Ectodermal cell (in vitro differentiated cells): Measurements from ENCODE around the gene DGUOK.

Source experiments
- H3K27ac ChIP-seq: 2 replicates; pipeline ENCODE4 v1.7.0; 2013; ENCODE audit warnings: mild to moderate bottlenecking, low read depth, low read length; ENCODE audit not compliant: insufficient read depth, poor library complexity, severe bottlenecking
- H3K27me3 ChIP-seq: 2 replicates; pipeline ENCODE4 v1.7.0; 2013; ENCODE audit warnings: mild to moderate bottlenecking, low read length; ENCODE audit not compliant: insufficient read depth, control insufficient read depth, poor library complexity, severe bottlenecking
- H3K36me3 ChIP-seq: one replicate; pipeline ENCODE4 v1.7.0; 2013; ENCODE audit warnings: low read length; ENCODE audit not compliant: control insufficient read depth, insufficient read depth
- H3K4me1 ChIP-seq: one replicate; pipeline ENCODE4 v1.7.0; 2013; ENCODE audit warnings: low read length; ENCODE audit not compliant: control insufficient read depth, insufficient read depth
- H3K4me3 ChIP-seq: 2 replicates; pipeline ENCODE4 v1.7.0; 2013; ENCODE audit warnings: low read depth, low read length, control low read depth; ENCODE audit not compliant: insufficient read depth
- H3K9me3 ChIP-seq: 2 replicates; pipeline ENCODE4 v1.7.0; 2013; ENCODE audit warnings: mild to moderate bottlenecking, low read length, moderate library complexity; ENCODE audit not compliant: control insufficient read depth
- WGBS, 2 experiments: methylation state at CpG; one replicate each; pipeline ENCODE4 v1.1.7; 2013; ENCODE audit warnings: missing lambda C conversion rate in 2 of 2; 5-methylcytosine and 5-hydroxymethylcytosine counted together

Gene DGUOK

DNA sequence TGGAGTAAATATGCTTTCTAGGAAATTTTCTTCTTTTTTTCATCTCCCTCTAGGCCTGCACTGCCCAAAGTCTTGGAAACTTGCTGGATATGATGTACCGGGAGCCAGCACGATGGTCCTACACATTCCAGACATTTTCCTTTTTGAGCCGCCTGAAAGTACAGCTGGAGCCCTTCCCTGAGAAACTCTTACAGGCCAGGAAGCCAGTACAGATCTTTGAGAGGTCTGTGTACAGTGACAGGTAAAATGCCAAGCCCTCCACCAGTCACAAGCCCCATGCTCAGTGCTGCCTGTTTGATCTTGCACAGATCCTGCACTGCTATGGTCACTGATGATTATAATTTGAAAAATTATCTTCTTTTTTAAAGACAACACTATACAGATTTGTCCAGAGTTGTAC is 20.0 kb downstream of the DGUOK start:
- 94 to 97% methylated on average over 3 of the region's 3 CpGs for WGBS, 2 experiments
- H3K4me1 ChIP-seq = no peaks in the 10 kb centered on the region
- no peaks in the 10 kb centered on the region for H3K9me3 ChIP-seq
- H3K27ac ChIP-seq = no peak overlapping the region
- no peaks in the 10 kb centered on the region for H3K27me3 ChIP-seq
- H3K36me3 ChIP-seq = peaks cover 27% of the 10 kb centered on the region
- H3K4me3 ChIP-seq = no peak overlapping the region

DNA sequence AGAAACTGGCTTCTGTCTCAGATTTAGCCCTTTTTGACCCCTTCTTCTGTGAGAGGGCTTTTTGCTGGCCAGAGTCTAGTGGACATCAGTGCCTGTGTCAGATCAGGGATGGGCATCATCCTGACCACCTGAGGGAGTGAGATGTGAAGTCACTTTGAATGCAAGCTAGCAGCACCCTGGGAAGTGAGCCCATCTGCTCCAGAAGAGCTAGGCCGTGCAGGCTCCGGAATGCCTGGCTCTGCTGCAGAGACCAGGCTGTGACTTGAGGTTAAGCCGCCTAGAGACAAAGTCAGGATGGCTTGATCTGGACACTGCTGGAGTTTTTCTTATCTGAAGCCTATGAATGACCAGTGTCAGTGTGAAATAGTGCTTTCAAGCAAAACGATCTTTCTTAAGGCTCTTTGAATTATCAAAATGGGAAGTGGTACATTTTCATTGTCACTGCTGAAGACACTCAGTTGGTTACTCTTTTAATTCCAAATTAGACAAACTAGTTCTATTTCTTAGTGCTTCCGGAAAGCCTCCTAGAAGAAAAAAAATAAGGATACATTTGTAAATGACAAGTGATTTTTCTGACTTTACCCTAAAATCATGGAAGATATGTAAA is 20.8 kb downstream of the DGUOK start:
- H3K36me3 ChIP-seq = peaks cover 35% of the 10 kb centered on the region

DNA sequence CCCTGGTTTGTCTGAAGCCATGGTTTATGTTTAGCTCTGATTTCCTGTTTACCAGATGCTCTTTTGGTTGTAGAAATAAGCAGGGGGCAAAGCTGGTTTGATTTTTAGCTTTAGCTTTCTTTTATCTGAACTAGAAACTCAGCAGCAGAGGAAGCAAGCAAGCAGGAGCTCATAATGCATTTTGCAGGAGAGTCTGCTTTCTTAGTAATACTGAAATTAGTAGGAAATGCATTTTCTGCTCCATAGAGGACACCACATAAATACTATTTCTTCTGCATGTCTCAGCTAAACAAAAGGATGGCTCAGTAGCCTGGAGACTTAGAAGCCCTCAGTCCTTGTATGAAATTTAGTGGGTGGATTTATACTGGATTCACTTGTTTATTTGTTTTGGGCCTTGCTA is 23.1 kb downstream of the DGUOK start:
- H3K36me3 ChIP-seq = peaks cover 43% of the 10 kb centered on the region
- no peaks in the 10 kb centered on the region for H3K27me3 ChIP-seq
- no peak overlapping the region for H3K4me3 ChIP-seq
- no peak overlapping the region for H3K27ac ChIP-seq
- H3K4me1 ChIP-seq = no peaks in the 10 kb centered on the region
- no peaks in the 10 kb centered on the region for H3K9me3 ChIP-seq

More for the DNA sequence above, 20.8 kb downstream of the DGUOK start:
- Histone ChIP-seq H3K4me3 (no peak overlapping the region), H3K27ac (no peak overlapping the region), H3K27me3 (no peaks in the 10 kb centered on the region), H3K4me1 (no peaks in the 10 kb centered on the region), H3K9me3 (no peaks in the 10 kb centered on the region)
- 93 to 96% methylated on average over 4 to 5 of the region's 5 CpGs for WGBS, 2 experiments

DNA sequence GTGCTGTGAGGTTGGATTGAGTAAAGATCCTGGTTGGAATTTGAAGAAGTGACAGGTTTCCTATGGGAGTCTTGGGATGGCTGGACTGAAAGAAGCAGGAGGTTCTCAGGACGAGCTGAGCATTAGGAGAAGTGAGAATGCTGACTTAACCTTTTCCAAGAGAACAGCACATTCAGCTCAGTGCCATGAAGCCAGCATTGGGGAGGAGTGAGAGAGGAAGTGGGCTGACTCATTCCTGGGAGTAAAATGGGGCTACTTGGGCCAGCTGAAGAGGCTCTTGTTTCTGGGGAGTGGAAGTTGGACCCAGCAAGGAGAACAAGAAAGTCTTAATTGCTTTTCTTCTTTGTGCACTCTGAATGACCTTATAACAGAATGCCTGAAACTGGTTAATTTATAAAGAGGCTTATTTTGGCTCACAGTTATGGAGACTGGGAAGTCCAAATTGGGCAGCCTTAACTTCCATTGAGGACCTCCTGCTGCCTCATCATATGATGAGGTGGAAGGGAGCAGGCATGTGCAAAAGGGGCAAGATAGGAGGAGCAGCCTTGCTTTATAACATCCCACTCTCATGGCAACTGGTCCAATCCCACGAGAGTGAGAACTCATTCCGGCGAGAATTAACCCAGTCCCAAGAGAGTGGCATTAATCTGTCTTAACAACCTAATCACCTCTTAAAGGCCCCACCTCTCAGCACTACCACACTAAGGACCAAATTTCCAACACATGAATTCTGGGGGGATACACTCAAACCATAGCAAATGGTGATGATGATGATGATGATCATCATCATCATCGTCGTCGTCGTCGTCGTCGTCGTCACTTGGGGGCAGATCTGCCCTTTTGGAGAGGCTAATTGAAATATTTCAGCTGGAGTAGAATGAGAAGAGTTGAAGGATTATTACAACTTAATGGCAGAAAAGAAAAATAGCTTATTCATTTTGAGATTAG is 26.1 kb downstream of the DGUOK start:
- Histone ChIP-seq H3K27ac (no peak overlapping the region), H3K9me3 (no peaks in the 10 kb centered on the region), H3K4me1 (no peaks in the 10 kb centered on the region), H3K4me3 (no peak overlapping the region), H3K27me3 (no peaks in the 10 kb centered on the region), H3K36me3 (peaks cover 38% of the 10 kb centered on the region)
- 83 to 85% methylated on average over 12 of the region's 12 CpGs for WGBS, 2 experiments

DNA sequence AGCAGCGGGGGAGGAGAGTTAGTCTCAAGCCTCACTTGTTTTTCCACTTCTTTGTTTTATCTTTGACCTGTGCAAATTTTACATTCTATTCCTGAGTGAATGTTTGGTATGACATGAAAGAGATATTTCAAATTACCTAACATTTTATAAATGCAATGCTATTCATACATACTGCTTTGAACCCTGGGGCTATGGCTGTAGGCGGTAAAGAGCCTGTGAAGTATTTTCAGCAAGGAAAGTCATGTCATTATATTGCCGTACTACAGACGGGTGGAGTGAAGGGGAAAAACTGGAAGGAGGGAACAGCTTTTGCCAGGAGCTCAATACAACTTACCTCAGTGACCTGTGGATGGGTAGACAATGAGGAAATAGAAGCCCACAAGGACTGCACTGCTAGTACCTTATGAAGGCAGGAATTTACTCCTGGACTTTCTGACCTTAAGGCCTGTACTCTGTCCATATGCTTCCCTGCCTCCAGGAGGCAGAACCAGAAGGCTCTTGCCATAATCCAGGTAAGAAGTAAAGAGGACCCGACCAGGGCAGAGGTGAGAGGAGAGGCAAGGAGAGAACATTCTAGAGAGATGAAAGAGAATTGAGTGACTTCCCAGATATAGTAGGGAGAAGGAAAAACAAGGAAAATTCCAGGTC is 29.7 kb downstream of the DGUOK start:
- Histone ChIP-seq H3K36me3 (peaks cover 37% of the 10 kb centered on the region), H3K4me1 (no peaks in the 10 kb centered on the region), H3K9me3 (no peaks in the 10 kb centered on the region), H3K4me3 (no peak overlapping the region), H3K27me3 (no peaks in the 10 kb centered on the region), H3K27ac (no peak overlapping the region)
- 96 to 98% methylated on average over 5 of the region's 5 CpGs for WGBS, 2 experiments

DNA sequence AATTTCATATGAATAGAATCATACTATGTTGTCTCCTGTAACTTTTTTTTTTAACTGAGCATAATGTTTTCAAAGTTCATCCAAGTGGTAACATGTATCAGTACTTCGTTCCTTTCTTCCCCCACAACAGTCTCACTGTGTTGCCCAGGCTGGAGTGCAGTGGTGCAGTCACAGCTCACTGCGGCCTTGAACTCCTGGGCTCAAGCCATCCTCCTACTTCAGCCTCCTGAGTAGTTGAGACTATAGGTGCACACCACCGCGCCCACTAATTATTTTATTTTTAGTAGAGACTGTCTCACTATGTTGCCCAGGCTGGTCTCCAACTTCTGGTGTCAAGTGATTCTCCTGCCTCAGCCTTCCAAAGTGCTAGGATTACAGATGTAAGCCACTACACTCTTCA is 34.6 kb downstream of the DGUOK start:
- H3K4me3 ChIP-seq = no peak overlapping the region
- no peak overlapping the region for H3K27ac ChIP-seq
- no peaks in the 10 kb centered on the region for H3K27me3 ChIP-seq
- peaks cover 12% of the 10 kb centered on the region for H3K36me3 ChIP-seq
- 85 to 93% methylated on average over 4 of the region's 4 CpGs for WGBS, 2 experiments
- H3K4me1 ChIP-seq = no peaks in the 10 kb centered on the region
- no peaks in the 10 kb centered on the region for H3K9me3 ChIP-seq

DNA sequence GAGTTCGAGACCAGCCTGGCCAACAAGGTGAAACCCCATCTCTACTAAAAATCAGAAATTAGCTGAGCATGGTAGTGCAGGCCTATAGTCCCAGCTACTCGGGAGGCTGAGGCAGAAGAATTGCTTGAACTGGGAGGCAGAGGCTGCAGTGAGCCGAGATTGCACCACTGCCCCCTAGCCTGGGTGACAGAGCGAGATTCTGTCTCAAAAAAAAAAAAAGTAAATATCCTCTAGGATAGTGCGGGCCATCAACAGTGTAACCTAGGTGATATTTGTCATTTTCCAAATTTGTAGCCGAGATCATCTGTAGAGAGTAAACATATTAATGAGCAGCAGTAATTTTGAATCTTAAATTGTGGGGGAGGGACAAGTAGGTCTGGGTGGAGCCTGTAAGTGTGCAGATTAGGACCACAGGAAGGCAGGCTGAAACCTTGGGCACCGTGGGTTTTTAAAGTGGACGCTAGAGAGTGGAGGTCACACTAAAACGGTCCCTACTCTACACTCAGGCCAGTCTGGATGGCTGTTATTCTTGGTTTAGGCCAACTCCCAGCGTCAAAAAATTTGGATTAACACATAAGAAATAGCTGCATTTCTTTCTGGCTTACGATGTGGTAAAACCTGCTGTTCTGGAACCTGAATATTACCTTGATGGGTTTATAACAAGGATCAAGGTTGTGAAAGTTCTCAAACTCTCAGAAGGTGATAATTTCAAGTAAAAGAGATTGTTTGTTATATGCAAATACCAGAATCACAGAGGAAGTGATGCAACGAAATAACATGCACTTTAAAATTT is 35.3 kb downstream of the DGUOK start:
- no peaks in the 10 kb centered on the region for H3K9me3 ChIP-seq
- no peaks in the 10 kb centered on the region for H3K27me3 ChIP-seq
- WGBS, 2 experiments = 89 to 90% methylated on average over 12 of the region's 12 CpGs
- no peak overlapping the region for H3K4me3 ChIP-seq
- H3K36me3 ChIP-seq = peaks cover 12% of the 10 kb centered on the region
- H3K4me1 ChIP-seq = no peaks in the 10 kb centered on the region
- H3K27ac ChIP-seq = no peak overlapping the region

DNA sequence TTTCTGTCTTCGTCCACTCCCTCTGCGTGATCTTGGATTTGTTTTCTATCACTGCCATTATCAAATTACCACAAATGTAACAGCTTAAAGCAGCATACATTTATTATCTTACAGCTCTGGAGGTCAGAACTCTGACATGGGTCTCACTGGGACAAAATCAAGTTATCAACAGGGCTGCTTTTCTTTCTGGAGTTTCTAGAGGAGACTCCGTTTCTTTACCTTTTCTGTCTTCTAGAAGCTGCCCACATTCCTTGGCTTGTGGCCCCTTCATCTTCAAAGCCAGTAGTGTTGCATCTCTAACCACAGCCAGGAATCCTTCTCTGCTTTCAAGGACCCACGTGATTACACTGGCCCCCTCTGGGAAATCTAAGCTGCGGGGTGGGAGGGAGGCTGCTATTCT is 36.1 kb downstream of the DGUOK start:
- no peak overlapping the region for H3K27ac ChIP-seq
- WGBS, 2 experiments = 89 to 93% methylated on average over 5 of the region's 5 CpGs
- H3K9me3 ChIP-seq = no peaks in the 10 kb centered on the region
- H3K4me1 ChIP-seq = no peaks in the 10 kb centered on the region
- H3K36me3 ChIP-seq = peaks cover 12% of the 10 kb centered on the region
- H3K4me3 ChIP-seq = no peak overlapping the region
- H3K27me3 ChIP-seq = no peaks in the 10 kb centered on the region

DNA sequence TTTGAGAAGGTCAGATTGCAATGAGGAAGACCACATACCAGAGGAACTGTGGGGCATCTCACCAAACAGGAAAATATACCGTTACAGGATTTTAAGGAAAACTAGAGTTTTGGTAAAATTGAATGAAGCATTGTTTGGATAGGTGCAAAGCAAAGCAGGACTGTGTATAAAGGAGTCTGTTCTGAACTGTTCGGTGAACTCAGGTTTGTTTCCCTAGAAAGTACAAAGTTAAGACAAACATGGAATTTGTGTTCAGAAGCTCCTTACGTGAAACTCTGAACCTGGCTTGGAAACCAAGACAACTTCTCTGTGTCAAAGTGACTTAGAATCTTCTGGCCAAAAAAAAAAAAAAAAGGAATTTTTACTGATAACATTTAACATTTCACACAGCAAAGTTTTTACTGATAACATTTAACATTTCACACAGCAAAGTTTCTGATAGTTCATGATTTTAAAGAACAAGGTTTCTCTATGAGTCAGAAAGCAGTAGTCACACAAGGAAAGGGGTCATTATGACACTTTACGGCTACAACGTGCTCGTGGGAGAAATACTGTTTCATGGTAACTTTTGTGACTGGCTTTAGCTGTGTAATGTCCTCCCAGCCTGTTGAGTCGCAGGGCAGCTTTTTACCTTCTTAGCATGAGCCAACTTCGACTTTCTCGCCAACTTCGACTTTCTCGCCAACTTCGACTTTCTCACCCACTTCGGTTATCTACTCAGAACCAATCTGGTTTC is 36.9 kb downstream of the DGUOK start:
- Histone ChIP-seq H3K4me1 (no peaks in the 10 kb centered on the region), H3K36me3 (peaks cover 7% of the 10 kb centered on the region), H3K27me3 (no peaks in the 10 kb centered on the region), H3K27ac (no peak overlapping the region), H3K4me3 (no peak overlapping the region), H3K9me3 (no peaks in the 10 kb centered on the region)
- WGBS, 2 experiments = 91 to 94% methylated on average over 13 of the region's 13 CpGs
